IPS DF 6.9 (cell line): ENCODE data around the gene MATR3.
"Not testable (repeated sequence)": the region's sequence is repeated elsewhere in the genome, so short reads cannot be mapped to it uniquely, and the experiment has no call there.

Source experiments
- DNase-seq: peaks from one replicate; pipeline ENCODE4 v3.0.0-alpha.2; 2013; ENCODE audit warnings: low read depth, low spot score
- H3K27ac ChIP-seq: one replicate; pipeline ENCODE4 v1.5.1; 2013; ENCODE audit warnings: low read length, control low read depth
- H3K27me3 ChIP-seq: 2 replicates; pipeline ENCODE4 v1.6.1; 2013; ENCODE audit warnings: mild to moderate bottlenecking, low read length; ENCODE audit not compliant: control insufficient read depth, insufficient read depth
- H3K36me3 ChIP-seq: 2 replicates; pipeline ENCODE4 v1.6.1; 2013; ENCODE audit warnings: low read length; ENCODE audit not compliant: control insufficient read depth, insufficient read depth
- H3K4me1 ChIP-seq: 2 replicates; pipeline ENCODE4 v1.6.1; 2013; ENCODE audit warnings: low read length; ENCODE audit not compliant: control insufficient read depth, insufficient read depth
- H3K4me3 ChIP-seq: 2 replicates; pipeline ENCODE4 v1.5.1; 2013; ENCODE audit warnings: mild to moderate bottlenecking, low read length
- H3K9me3 ChIP-seq: 2 replicates; pipeline ENCODE4 v1.6.1; 2013; ENCODE audit warnings: low read length, inconsistent platforms; ENCODE audit not compliant: control insufficient read depth, insufficient read depth
- WGBS: extraction: QIAGEN DNeasy Blood & Tissue Kit; methylation state at CpG from one replicate; pipeline ENCODE4 v1.1.7; 2013; ENCODE audit warnings: mixed read lengths, missing lambda C conversion rate; ENCODE audit not compliant: insufficient read length, insufficient coverage; 5-methylcytosine and 5-hydroxymethylcytosine counted together

The MATR3 gene

DNA sequence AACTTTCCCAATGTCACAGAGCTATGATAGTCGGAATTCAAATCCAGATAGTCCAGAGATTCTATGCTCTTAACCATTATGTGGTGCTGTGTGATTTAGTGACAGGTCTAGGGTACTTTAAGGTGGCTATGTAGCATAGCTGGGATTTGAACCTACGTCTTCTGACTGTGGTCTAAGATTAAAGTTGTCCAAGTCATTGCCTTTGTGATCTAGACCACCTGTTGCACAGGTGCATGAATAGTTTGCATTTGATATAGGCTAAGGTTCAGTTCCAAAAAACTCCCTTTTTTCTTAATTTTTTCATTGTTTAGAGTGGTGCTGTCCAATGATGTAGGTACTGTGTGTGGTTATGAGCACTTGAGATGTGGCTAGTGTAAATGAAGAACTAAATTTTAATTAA lies 50.6 kb downstream of the MATR3 start:
- no peak for DNase-seq
- Histone ChIP-seq H3K36me3 (no peaks in the 10 kb centered on the region), H3K4me1 (no peaks in the 10 kb centered on the region), H3K27me3 (no peaks in the 10 kb centered on the region), H3K4me3 (no peak overlapping the region), H3K27ac (no peak overlapping the region), H3K9me3 (no peaks in the 10 kb centered on the region)
- no CpG with 5 or more reads among the region's 2 CpGs for WGBS

DNA sequence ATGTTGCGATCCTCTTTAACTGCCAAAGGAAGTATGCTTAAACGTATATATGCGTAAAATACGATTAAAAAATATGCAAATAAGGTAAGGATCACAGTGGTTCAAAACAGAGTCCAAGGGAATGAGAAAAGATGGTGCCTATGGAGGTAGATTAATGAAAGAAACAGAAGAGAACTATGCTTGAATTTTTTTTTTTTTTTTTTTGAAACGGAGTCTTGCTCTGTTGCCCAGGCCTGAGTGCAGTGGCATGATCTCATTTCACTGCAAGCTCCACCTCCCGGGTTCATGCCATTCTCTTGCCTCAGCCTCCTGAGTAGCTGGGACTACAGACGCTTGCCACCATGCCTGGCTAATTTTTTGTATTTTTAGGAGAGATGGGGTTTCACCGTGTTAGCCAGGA lies 51.9 kb downstream of the MATR3 start:
- H3K9me3 ChIP-seq, H3K4me3 ChIP-seq, H3K36me3 ChIP-seq, H3K27me3 ChIP-seq, DNase-seq, H3K27ac ChIP-seq, H3K4me1 ChIP-seq: not testable (repeated sequence)
- 100% methylated on average over 3 of the region's 8 CpGs for WGBS

DNA sequence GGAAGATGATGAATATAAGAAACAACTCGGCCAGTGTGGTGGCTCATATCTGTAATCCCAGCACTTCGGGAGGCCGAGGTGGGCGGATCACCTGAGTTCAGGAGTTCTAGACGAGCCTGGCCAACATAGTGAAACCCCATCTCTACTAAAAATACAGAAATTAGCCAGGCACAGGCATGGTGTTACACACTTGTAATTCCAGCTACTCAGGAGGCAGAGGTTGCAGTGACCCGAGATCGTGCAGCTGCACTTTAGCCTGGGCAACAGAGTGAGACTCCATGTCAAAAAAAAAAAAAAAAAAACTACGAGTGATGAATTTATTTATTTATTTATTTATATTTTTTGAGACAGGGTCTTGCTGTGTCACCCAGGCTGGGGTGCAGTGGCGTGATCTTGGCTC lies 54.3 kb downstream of the MATR3 start:
- H3K36me3 ChIP-seq, H3K9me3 ChIP-seq, H3K27ac ChIP-seq, DNase-seq, H3K4me1 ChIP-seq, H3K4me3 ChIP-seq, H3K27me3 ChIP-seq: not testable (repeated sequence)
- no CpG with 5 or more reads among the region's 9 CpGs for WGBS

DNA sequence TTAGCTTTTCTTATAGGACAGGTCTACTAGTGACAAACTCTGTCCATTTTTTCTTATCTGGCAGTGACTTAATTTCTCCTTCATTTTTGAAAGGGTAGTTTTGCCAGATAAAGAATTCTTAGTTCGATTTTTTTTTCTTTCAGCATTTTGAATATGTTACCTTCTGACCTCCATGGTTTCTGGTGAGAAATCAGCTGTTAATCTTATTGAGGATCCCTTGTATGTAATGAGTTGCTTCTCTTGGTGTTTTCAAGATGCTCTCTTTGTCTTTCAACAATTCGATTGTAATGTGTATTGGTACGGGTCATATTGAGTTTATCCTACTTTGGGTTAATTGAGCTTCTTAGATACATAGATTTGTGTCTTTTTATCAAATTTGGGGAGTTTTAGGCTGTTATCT lies 60.6 kb downstream of the MATR3 start:
- no peak overlapping the region for H3K27ac ChIP-seq
- no CpG with 5 or more reads among the region's 3 CpGs for WGBS
- H3K4me1 ChIP-seq = no peaks in the 10 kb centered on the region
- H3K27me3 ChIP-seq = no peaks in the 10 kb centered on the region
- H3K4me3 ChIP-seq = no peak overlapping the region
- DNase-seq = no peak
- H3K36me3 ChIP-seq = no peaks in the 10 kb centered on the region
- no peaks in the 10 kb centered on the region for H3K9me3 ChIP-seq

DNA sequence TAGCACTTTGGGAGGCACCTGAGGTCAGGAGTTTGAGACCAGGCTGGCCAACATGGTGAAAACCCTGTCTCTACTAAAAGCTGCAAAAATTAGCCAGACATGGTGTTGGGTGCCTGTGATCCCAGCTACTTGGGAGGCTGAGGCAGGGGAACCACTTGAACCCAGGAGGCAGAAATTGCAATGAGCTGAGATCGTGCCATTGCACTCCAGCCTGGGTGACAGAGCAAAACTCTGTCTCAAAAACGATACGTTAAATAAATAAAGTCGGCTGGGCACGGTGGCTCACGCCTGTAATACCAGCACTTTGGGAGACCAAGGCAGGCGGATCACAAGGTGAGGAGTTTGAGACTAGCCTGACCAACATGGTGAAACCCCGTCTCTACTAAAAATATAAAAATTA lies 62.4 kb downstream of the MATR3 start:
- not testable (repeated sequence) for H3K36me3 ChIP-seq

DNA sequence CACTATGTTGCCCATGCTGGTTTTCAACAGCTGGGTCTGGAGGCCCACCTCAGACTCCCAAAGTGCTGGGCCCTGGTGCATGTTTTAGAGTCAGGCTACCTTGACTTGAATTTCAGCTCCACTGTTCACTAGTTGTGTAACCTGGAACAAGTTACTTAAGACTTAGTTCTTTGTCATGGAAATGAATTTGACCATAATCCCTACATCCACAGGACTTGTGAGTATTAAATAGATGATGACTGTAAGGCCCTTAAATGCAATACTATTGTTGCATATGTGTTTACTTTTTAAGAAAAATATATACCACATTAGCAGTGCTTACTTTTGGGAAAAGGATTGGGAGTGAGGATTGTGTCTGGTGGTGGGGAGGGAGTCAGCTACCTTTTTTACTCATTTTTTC lies 64.5 kb downstream of the MATR3 start:
- no peaks in the 10 kb centered on the region for H3K4me1 ChIP-seq
- H3K9me3 ChIP-seq = no peaks in the 10 kb centered on the region
- no peak for DNase-seq
- H3K27ac ChIP-seq = no peak overlapping the region
- no peaks in the 10 kb centered on the region; the same call in 1 of the 2 replicates for H3K27me3 ChIP-seq
- no peaks in the 10 kb centered on the region for H3K36me3 ChIP-seq
- H3K4me3 ChIP-seq = no peak overlapping the region

More for the DNA sequence above, 62.4 kb downstream of the MATR3 start:
- not testable (repeated sequence) for H3K9me3 ChIP-seq, H3K4me1 ChIP-seq, DNase-seq, H3K27me3 ChIP-seq, H3K4me3 ChIP-seq, H3K27ac ChIP-seq
- WGBS = no CpG with 5 or more reads among the region's 8 CpGs

DNA sequence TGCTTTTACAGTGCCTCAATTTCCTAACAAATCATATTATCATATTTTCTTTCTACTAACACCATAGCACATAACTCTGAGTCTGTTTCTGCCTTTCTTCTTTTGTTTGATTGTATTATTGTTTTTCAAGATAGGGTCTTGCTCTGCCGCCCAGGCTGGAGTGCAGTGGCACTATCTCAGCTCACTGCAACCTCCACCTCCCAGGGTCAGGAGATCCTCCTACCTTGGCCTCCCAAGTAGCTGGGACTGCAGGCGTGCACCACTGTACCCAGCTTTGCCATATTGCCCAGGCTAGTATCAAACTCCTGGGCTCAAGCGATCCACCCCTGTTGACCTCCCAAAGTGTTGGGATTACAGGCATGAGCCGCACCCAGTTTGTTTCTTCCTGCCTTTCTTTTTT lies 66.8 kb downstream of the MATR3 start:
- Histone ChIP-seq H3K4me3 (no peak overlapping the region), H3K27me3 (no peaks in the 10 kb centered on the region; the same call in 1 of the 2 replicates), H3K36me3 (peaks cover 12% of the 10 kb centered on the region; the same call in 1 of the 2 replicates), H3K4me1 (no peaks in the 10 kb centered on the region), H3K9me3 (no peaks in the 10 kb centered on the region), H3K27ac (no peak overlapping the region)
- WGBS = no CpG with 5 or more reads among the region's 4 CpGs
- no peak for DNase-seq

DNA sequence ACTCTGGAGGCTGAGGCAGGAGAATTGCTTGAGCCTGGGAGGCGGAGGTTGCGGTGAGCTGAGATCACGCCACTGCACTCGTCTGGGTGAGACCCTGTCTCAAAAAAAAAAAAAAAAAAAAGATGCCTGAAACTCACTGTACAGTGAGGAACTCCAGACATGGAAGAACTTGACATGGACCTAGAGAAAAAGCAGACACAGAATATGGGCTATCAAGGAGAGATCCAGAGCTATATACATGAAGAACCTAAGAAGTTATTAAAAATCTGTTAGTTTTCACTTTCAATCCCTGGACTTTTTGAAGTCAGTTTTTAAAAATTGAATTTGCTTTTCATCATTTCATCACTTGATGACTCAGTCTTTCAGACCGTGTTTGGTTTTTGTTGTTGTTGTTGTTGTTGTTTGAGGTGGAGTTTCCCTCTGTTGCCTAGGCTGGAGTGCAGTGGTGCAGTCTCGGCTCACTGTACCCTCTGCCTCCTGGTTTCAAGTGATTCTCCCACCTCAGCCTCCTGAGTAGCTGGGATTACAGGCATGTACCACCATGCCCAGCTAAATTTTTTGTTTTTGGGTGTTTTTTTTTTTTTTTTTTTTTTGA lies 68.4 kb downstream of the MATR3 start:
- Histone ChIP-seq H3K27me3 (no peaks in the 10 kb centered on the region; the same call in 1 of the 2 replicates), H3K36me3 (peaks cover 20% of the 10 kb centered on the region; the same call in 1 of the 2 replicates), H3K9me3 (no peaks in the 10 kb centered on the region), H3K27ac (no peak overlapping the region), H3K4me3 (no peak overlapping the region), H3K4me1 (no peaks in the 10 kb centered on the region)
- no peak for DNase-seq
- no CpG with 5 or more reads among the region's 6 CpGs for WGBS

DNA sequence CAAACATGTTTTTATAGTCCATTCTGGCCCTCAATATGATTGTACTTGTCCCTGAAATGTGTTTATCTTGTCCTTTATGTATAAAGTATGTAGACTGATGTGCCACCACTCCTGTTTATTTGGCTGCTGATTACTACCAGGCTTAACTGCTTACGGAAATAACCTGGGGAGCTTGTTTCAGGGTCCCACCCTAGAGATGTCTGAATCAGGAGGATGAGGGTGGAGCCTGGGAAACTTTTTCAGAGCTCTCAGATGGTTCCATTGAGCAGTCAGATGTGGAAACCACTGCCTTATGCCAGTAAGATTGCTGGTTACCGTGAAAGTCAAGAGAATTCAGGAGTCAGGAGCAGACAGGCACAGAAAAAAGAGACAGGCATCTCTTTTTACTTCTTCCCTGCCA lies 70.4 kb downstream of the MATR3 start:
- WGBS = no CpG with 5 or more reads among the region's 2 CpGs
- no peak overlapping the region for H3K27ac ChIP-seq
- H3K4me1 ChIP-seq = no peaks in the 10 kb centered on the region
- peaks cover 20% of the 10 kb centered on the region; the same call in 1 of the 2 replicates for H3K36me3 ChIP-seq
- no peaks in the 10 kb centered on the region for H3K9me3 ChIP-seq
- H3K27me3 ChIP-seq = no peaks in the 10 kb centered on the region; the same call in 1 of the 2 replicates
- H3K4me3 ChIP-seq = no peak overlapping the region
- DNase-seq = no peak

DNA sequence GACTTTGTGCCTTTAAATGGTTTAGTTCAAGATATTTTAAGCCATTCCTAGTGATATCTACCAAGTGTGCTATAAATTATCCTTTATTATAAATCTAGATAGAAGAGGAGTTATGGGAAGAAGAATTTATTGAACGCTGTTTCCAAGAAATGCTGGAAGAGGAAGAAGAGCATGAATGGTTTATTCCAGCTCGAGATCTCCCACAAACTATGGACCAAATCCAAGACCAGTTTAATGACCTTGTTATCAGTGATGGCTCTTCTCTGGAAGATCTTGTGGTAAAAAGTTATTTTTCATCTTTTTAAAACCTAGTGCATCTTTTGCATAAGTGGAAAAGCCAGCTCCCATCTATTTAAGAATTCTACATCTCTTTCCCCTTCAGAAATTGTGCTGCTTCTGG lies 70.9 kb downstream of the MATR3 start:
- no peak for DNase-seq
- peaks cover 20% of the 10 kb centered on the region; the same call in 1 of the 2 replicates for H3K36me3 ChIP-seq
- no peaks in the 10 kb centered on the region for H3K4me1 ChIP-seq
- H3K27me3 ChIP-seq = no peaks in the 10 kb centered on the region; the same call in 1 of the 2 replicates
- no peak overlapping the region for H3K27ac ChIP-seq
- no peaks in the 10 kb centered on the region for H3K9me3 ChIP-seq
- no peak overlapping the region for H3K4me3 ChIP-seq
- WGBS = 100% methylated on average over 1 of the region's 2 CpGs

DNA sequence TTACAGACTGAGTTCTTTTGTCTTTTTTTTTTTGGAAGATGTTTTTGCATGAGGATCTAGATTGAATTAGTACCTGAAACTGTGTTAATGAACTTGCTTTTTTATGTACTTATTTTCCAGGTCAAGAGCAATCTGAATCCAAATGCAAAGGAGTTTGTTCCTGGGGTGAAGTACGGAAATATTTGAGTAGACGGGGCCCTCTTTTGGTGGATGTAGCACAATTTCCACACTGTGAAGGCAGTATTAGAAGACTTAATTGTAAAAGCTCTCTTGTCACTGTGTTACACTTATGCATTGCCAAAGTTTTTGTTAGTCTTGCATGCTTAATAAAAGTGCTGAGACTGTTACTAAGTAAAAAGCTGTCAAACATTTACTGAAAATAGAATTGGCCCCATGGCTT lies 75.1 kb downstream of the MATR3 start:
- no peak for DNase-seq
- WGBS = no CpG with 5 or more reads among the region's 2 CpGs
- no peak overlapping the region for H3K27ac ChIP-seq
- H3K4me1 ChIP-seq = no peaks in the 10 kb centered on the region
- H3K27me3 ChIP-seq = no peaks in the 10 kb centered on the region
- H3K36me3 ChIP-seq = peaks cover 22% of the 10 kb centered on the region; the same call in 1 of the 2 replicates
- no peaks in the 10 kb centered on the region for H3K9me3 ChIP-seq
- H3K4me3 ChIP-seq = no peak overlapping the region
